GM18505 (cell line): ENCODE data around the gene EEF1G.
A peak's percentile ranks its signal among the peaks of the same experiment; 100 is the strongest.
"Not testable (repeated sequence)": the region's sequence is repeated elsewhere in the genome, so short reads cannot be mapped to it uniquely, and the experiment has no call there.

Experiments
- ATAC-seq: cut with Tn5 transposase; IDR thresholded peaks from one replicate; pipeline ENCODE4 v1.9.1; 2021; ENCODE audit not compliant: unreplicated experiment
- POLR2A ChIP-seq: IDR thresholded peaks from 4 replicates; pipeline ENCODE4 v1.6.1; 2011; ENCODE audit warnings: borderline replicate concordance; ENCODE audit not compliant: insufficient read depth, insufficient read length; ENCODE audit errors: extremely low read depth

The EEF1G gene, protein sequence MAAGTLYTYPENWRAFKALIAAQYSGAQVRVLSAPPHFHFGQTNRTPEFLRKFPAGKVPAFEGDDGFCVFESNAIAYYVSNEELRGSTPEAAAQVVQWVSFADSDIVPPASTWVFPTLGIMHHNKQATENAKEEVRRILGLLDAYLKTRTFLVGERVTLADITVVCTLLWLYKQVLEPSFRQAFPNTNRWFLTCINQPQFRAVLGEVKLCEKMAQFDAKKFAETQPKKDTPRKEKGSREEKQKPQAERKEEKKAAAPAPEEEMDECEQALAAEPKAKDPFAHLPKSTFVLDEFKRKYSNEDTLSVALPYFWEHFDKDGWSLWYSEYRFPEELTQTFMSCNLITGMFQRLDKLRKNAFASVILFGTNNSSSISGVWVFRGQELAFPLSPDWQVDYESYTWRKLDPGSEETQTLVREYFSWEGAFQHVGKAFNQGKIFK

DNA sequence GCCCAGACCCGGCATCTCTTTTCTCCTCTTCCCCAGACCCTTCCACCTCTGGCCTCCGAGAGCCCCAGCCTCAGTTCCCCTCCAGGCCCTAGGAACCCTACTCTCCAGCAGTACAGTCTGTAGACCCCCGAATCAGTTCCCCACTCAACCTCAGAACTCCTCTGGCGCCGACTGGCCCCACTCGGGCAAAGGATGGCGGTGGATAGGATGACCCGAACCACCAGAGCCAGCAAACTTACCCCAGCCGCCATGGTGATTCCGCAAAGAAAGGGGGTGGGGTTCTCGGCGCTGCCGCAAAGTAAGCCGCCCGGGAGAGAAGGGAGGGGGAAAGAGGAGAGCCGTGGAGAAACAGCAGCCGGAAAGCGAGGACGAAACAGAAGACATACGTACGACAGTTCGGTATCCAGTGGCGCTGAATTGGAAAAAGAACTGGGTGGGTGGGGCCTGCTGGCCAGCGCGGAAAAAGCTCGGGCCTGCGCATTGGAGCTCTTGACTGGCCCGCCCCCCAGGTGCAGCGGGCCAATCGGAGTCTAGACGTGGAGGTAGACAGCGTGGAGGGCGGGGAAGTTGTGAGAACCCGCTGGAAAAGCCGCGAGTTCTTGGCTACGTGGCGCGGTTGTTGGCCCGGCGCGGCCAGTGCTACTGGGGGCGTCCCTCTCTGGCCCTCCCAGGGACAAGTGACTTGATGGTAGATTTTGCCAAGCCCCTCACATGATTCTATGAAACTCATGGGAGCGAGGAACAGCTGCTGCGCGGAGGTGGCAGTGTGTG lies at the start of gene EEF1G:
EEF1G (minus strand) TSS at position 300 of the 771 bp plus-strand sequence; CDS start at position 251, 49 bp downstream.
- peak; percentile 89 for ATAC-seq
- peak; percentile 88 for TF ChIP-seq POLR2A

DNA sequence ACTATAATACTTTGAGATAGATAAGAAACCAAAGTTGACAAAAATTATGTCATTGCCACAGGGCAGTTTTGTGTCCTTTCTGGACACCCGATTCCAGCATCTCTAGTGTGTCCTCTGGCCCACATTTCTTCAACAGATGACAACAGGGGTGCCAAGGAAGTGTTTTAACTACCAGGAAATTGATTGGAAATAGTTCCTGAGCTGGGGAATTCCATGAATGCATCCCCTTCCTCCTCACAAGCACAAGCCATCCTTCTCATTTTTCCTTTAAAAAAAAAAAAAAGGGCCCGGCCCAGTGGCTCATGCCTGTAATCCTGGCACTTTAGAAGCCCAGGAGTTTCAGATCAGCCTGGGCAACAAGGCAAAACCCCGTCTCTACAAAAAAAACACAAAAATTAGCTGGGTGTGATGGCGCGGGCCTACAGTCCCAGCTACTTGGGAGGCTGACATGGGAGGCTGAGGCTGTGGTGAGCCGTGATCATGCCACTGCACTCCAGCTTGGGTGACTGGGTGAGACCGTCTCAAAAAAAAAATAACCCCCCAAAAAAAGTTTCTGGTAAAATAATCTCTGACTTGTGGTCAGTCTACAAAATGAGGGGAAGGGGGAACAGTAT lies 48.9 kb upstream of the EEF1G start:
- no peak for ATAC-seq
- TF ChIP-seq POLR2A, result no peak

DNA sequence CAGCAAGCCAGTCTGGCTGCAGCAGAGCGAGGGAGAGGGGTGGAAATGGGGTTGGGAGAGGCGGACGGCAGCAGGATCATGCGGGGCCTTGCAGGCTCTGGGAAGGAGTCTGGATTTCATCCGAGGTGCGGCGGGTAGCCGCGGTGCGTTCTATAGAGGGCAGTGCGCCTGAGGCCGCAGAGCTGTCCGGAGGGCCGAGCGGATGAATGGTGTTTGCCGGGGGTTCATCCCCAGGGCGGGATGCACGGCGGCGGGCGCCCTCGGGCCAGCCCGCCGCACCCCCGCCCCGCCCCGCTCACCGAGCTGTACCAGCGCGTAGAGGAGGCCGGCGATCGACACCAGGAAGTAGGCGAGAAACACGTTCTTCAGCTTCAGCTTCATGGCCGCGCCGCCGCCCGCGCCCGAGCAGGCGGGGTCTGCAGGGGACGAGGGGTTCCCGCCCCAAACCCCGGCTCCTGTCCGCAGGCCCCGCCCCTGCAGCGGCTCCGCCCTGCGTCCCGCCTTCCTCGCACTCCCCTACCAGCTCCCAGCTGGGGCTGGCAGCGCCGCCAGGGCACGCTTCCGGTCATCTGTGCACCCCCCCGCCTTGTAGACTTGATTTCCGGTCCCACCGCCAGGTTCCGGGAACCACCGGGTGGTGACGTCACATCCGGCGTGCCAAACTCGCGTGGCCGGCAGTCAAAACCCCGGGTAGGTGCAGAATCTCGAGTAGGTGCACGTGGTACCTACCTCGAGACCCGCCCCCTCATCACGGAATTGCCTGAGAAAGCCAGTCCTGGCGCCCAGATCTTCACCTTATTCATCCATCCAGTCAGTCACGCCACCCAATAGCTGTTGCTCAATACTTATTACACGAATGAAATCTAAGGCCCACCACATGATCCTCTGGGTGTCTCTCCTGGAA lies 48.1 kb upstream of the EEF1G start, which contains the start of gene B3GAT3:
B3GAT3 (minus strand) TSS at position 420 of the 904 bp plus-strand sequence; CDS start at position 381, 39 bp downstream.
- TF ChIP-seq POLR2A, result peak; percentile 87
- ATAC-seq, result peak; percentile 89

DNA sequence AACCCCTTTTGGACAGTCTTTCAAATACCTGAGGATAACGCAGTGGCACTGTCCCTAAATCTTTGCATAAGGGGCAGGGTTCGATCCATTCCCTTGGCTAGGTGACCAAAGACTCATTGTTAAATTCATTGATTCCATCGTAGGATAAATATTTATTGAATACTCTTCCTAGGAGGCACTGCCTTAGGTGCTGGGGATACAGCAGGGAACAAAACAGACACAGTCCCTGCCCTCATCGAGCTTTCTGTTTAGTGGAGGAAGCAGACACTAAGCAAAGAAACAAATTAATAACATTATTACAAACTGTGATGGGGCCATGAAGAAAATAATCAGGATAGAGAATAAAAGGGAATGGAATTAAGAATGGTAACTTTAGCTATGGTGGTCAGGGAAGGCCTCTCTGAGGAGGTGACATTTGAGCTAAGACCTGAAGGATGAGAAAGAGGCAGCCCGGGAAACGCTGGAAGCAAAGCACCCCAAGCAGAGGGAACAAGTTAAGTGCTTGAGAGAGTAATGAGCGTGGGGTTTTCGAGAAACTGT lies 47.4 kb upstream of the EEF1G start:
- no peak for TF ChIP-seq POLR2A
- ATAC-seq, result no peak

DNA sequence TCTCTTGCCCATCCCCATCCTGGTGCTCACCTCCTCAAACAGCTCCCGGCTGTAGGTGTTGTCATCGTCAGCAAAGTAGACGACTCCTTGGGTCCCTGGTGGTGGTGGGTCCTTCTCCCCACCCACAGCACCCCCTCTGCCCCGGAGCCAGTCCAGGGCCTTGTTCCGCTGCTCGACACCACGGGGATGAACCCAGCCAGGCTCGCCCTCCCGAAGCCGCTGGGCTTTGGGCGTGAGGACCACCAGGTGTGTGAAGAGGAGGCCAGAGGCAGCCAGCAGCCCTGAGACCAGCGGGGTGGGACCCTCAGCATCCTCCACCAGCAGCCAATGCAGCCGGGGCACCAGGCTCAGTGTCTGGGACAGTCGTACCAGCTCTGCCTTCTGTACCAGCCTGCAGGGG lies 43.3 kb upstream of the EEF1G start:
- ATAC-seq, result not testable (repeated sequence)

DNA sequence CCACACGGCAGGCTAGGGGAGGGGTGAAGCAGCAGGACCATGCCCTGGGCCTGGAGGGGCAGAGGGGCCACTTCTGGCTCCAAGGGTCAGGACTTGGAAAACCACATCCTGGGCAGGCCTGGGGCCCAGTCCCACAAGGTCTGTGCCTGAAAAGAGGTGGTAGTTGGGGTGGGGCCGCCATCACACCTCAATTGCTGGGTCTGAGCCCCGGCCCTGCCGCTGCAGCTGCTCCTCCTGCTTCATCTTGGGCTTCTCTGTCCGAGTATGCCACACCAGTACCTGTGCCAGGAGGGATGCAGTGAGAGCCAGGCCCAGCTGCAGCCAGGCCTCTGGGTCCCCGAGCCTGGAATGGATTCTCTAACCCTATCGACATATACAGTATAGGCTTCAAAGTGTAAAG lies 41.8 kb upstream of the EEF1G start:
- TF ChIP-seq POLR2A, result no peak
- no peak for ATAC-seq

DNA sequence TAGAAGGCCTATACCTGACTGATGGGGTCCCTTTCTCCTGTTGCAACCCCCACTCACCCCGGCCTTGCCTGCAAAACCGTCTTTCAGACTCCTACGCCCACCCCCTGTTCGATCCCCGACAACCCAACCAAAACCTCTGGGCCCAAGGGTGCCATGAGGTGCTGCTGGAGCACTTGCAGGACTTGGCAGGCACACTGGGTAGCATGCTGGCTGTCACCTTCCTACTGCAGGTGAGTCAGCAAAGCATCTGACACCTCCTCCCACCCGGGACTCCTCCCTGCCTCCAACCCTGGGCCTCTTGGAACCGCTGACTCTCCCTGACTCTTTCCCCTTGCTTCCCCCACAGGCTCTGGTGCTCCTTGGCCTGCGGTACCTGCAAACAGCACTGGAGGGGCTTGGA lies 40.6 kb upstream of the EEF1G start:
- ATAC-seq, result no peak
- no peak for TF ChIP-seq POLR2A

DNA sequence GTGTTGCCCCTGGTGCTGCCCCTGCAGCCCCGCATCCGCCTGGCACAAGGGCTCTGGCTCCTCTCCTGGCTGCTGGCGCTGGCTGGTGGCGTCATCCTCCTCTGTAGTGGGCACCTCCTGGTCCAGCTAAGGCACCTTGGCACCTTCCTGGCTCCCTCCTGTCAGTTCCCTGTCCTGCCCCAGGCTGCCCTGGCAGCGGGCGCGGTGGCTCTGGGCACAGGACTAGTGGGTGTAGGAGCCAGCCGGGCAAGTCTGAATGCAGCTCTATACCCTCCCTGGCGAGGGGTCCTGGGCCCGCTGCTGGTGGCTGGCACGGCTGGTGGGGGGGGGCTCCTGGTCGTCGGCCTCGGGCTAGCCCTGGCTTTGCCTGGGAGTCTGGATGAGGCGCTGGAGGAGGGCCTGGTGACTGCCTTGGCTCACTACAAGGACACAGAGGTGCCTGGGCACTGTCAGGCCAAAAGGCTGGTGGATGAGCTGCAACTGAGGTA lies 39.6 kb upstream of the EEF1G start:
- ATAC-seq, result no peak

DNA sequence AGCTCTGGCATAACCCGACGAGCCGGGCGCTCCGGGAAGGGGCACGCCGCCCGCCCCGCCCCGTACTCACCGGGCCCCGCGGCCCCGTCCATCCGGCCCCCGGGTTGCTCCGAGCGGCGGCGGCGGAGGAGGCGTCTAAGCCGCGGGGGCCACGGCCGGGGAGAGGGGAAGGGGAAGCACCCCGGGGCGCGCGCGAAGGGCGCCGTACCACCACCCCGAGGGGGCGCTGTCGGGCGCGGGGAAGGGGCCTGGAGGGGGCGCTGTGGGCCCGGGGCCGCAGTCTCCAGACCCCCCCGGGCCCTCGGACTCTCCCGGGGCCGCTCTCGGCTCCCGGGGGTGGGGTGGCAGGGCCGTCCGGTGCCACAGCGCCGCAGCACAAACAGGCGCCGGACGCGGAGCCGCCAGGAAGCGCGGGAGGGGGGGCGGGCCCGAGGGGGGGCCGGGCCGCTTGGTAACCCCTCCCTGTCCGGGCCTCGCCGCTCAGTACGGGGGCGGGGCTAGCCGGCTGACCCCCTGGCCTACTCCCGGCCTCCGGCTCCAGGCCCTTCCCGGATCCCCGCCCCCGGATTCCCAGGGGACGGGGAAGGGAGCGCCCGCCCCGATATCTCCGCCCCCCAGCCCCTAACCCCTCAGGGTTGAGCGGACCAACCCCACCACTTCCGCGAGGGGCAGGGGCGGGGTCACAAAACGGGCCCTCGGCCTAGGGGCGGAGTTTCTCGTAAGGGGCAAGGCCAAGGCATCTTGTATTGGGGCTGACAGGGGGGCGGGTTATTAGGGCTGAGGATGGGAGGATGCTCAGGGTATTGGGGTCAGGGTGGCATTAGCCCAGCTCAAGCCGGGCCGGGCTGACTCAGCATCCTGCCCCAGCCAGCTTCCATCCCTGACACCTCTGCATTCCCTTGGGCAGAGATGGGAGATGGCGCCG lies 38.9 kb upstream of the EEF1G start, which contains the start of the genes EML3 and ROM1:
EML3 (minus strand) TSS at position 410 of the 925 bp plus-strand sequence; CDS start at position 92, 318 bp downstream.
ROM1 (plus strand) TSS at position 892 of the 925 bp plus-strand sequence; CDS start at position 917, 25 bp downstream.
- peak; percentile 55 for TF ChIP-seq POLR2A
- peak; percentile 77 for ATAC-seq

More for the DNA sequence above, 39.6 kb upstream of the EEF1G start:
- TF ChIP-seq POLR2A, result no peak

DNA sequence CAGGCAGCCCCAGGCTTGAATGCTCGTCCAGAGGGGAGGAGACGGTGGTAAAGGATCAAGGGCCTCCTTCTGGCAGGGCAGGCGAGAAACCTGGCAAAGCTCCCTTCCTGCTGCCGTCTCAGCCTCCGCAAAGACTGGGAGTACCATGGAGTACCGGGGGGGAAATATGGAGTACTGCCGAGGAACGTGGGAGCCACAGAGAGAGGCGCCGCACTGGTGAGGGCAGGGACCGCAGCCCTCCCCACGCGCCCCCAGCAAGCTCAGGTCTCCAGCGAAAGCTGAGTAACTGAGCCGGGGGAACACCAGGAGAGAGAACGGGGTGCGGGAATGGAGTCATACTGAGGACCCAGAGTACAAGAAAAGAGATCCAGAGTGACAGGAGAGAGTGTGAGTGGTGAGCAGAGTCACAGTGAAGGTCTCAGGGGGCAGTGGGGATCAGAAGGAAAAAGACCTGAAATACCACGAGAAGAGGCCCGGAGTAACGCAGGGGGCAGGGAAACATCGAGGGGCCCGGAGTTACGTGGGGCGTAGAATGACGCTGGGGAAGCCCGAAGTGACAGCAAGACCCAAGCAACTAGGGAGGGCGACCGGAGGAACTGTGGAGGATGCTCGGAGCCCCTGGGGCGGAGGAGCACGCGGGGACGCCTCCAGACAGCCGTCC lies 38.1 kb upstream of the EEF1G start:
- ATAC-seq, result no peak
- TF ChIP-seq POLR2A, result no peak
